HG03064 (cell line): Measurements from ENCODE around the gene MKRN2.
A peak's percentile ranks its signal among the peaks of the same experiment; 100 is the strongest.
"Not testable (repeated sequence)": the region's sequence is repeated elsewhere in the genome, so short reads cannot be mapped to it uniquely, and the experiment has no call there.

Source experiments
- ATAC-seq: cut with Tn5 transposase; IDR thresholded peaks from one replicate; pipeline ENCODE4 v1.9.1; 2021; ENCODE audit warnings: low read depth; ENCODE audit not compliant: unreplicated experiment

MKRN2 gene, protein sequence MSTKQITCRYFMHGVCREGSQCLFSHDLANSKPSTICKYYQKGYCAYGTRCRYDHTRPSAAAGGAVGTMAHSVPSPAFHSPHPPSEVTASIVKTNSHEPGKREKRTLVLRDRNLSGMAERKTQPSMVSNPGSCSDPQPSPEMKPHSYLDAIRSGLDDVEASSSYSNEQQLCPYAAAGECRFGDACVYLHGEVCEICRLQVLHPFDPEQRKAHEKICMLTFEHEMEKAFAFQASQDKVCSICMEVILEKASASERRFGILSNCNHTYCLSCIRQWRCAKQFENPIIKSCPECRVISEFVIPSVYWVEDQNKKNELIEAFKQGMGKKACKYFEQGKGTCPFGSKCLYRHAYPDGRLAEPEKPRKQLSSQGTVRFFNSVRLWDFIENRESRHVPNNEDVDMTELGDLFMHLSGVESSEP

DNA sequence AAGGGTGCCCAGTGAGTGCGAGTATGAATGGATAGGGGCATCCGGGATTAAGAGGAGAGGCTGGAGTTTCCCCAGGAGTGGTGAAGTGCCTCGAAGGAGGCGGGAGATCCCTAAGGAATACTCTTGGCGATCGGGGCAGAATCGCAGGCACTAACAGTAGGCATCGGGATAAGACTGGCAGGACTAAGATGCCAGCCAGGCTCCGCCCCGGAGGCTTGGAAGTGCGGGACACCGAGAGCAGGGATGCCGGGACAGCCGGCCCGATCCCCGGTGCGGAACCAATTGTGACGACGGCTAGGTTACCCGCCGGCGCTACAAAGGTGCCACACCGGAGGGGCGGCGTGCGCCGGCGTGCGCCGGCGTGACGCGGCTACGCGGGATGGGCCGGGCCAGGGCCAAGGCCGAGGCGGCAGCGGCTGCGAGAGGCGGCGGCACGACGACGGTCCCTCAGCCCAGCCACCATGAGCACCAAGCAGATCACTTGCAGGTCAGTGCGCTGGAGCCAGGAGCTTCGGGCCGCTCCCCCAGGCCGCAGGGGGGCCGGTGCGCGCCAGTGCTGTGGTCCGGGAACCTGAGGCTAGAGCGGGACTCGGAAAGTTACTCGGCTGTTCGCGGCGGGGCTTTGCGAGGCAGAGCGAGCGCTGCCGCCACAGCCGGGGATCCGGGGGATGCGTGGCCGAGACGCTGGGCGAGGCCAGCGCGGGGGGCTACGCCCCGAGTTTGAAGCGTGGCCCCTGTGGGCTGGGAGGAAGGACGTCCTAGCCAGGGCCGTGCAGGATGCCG, at the start of gene MKRN2:
Gene MKRN2, plus strand, starts transcription at position 398 of the 783 bp plus-strand sequence. Its CDS starts 64 bp downstream, at position 462.
- peak; percentile 90 for ATAC-seq

- ATAC-seq: no peak
Observed at GRCh38 chr3:12507591-12508281, 49.2 kb upstream of the MKRN2 start.

GRCh38 chr3:12508291-12508700, 48.6 kb upstream of the MKRN2 start:
- no peak for ATAC-seq

DNA sequence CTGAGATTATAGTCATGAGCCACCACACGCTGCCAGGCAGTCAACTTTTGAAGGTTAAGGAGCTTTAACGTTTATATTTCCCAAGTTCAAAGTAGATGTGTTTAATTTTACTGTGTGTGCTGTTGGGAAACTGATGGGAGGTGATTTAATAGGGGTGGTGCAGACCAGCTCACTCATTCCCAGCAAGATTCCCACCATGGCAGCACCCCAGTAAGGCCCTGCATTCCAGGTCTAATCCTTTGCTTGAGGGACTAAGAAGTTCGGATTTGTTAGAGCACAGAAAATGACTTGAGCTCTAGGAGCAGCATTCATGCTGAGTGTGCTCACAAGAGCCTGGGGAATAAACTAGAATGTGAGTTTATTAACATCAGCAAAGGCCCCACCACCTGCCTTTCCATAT, 47.4 kb upstream of the MKRN2 start:
- ATAC-seq: no peak

GRCh38 chr3:12512534-12513118, 44.3 kb upstream of the MKRN2 start:
- ATAC-seq: no peak

- no peak for ATAC-seq
Observed at GRCh38 chr3:12513694-12514446, 43.0 kb upstream of the MKRN2 start.

DNA sequence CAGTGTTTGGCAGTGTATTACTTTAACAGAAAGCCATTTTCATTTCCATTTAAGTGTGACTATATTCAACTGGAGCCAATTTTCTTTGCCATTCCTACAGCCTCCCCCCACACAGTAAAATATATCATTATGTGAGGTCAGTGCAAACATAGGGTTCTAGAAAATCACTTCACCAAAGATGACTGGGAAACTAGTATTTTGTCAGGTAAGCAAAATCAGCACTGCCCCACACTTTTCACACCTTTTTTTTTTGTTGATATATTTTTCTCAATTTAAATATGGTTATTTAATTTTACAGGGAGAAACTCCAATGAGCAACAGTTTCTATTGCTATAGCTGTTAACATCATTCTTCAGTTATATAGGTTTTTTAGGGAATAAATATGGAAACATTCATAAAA, 41.3 kb upstream of the MKRN2 start:
- no peak for ATAC-seq

GRCh38 chr3:12516873-12517272, 40.0 kb upstream of the MKRN2 start:
- ATAC-seq: no peak

GRCh38 chr3:12518261-12519028, 38.4 kb upstream of the MKRN2 start:
- no peak for ATAC-seq

DNA sequence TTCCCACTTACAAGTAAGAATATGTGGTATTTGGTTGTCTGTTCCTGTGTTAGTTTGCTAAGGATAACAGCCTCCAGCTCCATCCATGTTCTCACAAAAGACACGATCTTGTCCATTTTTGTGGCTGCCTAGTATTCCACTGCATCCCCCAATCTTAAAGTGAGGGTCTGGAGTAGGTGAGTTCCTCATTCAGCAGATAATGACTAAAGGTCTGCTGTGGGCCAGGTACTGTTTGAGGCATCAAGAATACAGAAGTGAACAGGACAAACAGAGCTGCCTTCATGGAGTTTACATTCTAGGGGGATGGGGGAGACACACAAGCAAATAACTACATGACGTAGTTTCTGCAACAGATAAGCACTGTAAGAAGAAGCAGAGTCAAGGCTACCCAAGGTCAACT, 35.9 kb upstream of the MKRN2 start:
- ATAC-seq: no peak

GRCh38 chr3:12522721-12523120, 34.2 kb upstream of the MKRN2 start:
- ATAC-seq: no peak

DNA sequence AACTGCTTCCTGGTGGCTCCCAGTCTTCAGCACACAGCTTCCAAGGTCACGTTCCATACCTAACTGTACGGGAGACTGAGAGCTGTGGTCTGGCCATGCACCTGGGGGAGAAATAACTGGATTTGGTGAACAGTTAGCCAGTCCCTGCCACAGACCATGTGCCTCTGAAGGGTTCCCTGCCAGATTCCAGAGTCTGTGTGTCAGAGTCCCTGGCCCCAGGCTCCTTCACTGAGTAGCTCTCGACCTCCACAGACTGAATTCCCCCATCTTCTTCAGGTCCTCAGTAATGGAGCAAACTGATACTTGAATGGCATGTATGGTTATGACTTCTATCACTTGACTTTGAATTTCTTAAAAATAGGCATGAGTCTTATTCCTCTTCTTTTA, 29.1 kb upstream of the MKRN2 start:
- ATAC-seq: no peak

GRCh38 chr3:12532182-12532581, 24.7 kb upstream of the MKRN2 start:
- ATAC-seq: no peak

- ATAC-seq: no peak
Observed at GRCh38 chr3:12536423-12536822, 20.5 kb upstream of the MKRN2 start.

DNA sequence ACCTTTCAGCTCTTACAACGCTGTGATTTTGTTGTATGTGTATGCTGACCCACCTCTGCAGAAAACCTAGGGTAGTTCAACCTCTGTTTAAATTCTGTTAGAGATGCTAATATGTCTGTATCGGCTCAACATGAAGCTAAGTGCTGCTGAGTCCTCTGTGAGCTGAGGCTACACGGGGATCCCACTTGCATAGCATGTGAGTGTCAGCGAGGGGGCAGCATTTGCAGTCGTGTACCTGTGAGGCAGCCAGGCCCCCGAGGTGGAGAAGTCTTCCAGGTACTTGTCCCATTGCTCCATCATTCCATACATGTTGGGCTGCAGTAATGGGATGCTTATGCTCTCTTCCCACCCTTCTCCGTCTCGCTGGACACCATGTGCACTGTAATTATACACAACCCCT, 15.3 kb upstream of the MKRN2 start:
- no peak for ATAC-seq

GRCh38 chr3:12543497-12543896, 13.4 kb upstream of the MKRN2 start:
- ATAC-seq: not testable (repeated sequence)

GRCh38 chr3:12544652-12545472, 12.0 kb upstream of the MKRN2 start:
- ATAC-seq: no peak

GRCh38 chr3:12545473-12545791, 11.5 kb upstream of the MKRN2 start, which contains the start of gene MKRN2OS:
TSS of gene MKRN2OS (minus strand) at chr3:12545499. CDS start at chr3:12545464, 35 bp downstream.
- ATAC-seq: no peak
